Kasumi-1 (cell line): ENCODE data around the gene CCNI2.
"Not testable (repeated sequence)": the region's sequence is repeated elsewhere in the genome, so short reads cannot be mapped to it uniquely, and the experiment has no call there.

Experiments used
- DNase-seq, 2 experiments: peaks; one replicate each; lab custom pipeline; 2025; lab: John Stamatoyannopoulos, UW

CCNI2 gene

GRCh38 chr5:132781029-132781428 lies 33.8 kb downstream of the CCNI2 start:
- no peak for DNase-seq

- DNase-seq: peak; percentile 73 to 80
These were observed 34.9 kb downstream of the CCNI2 start for GRCh38 chr5:132782101-132782500.

GRCh38 chr5:132785365-132785764 lies 38.1 kb downstream of the CCNI2 start:
- no peak for DNase-seq

GRCh38 chr5:132785864-132786263 lies 38.6 kb downstream of the CCNI2 start:
- DNase-seq: no peak

GRCh38 chr5:132787076-132787475 lies 39.9 kb downstream of the CCNI2 start:
- no peak for DNase-seq

GRCh38 chr5:132788508-132788907 lies 41.3 kb downstream of the CCNI2 start:
- no peak for DNase-seq

- DNase-seq: no peak
These were observed 42.0 kb downstream of the CCNI2 start for GRCh38 chr5:132788990-132789886.

GRCh38 chr5:132790201-132790865 lies 43.1 kb downstream of the CCNI2 start:
- DNase-seq: no peak

- DNase-seq: no peak
These were observed 43.8 kb downstream of the CCNI2 start for GRCh38 chr5:132791026-132791425.

- DNase-seq: no peak
These were observed 50.4 kb downstream of the CCNI2 start for GRCh38 chr5:132797651-132798050.

GRCh38 chr5:132799392-132799791 lies 52.2 kb downstream of the CCNI2 start:
- DNase-seq: no peak

GRCh38 chr5:132800545-132800944 lies 53.3 kb downstream of the CCNI2 start:
- no peak for DNase-seq

GRCh38 chr5:132802044-132802684 lies 54.9 kb downstream of the CCNI2 start:
- DNase-seq: no peak

GRCh38 chr5:132802685-132803066 lies 55.5 kb downstream of the CCNI2 start:
- DNase-seq: not testable (repeated sequence)
